ENCODE measurements around the gene PMEPA1.

Gene PMEPA1

GRCh38 chr20:57698116-57698866 is 11.5 kb downstream of the PMEPA1 start:
- H3K4me3 ChIP-seq (ENCODE audit: low read length) = no peak overlapping the region
- TF ChIP-seq ZNF274 (IDR thresholded peaks at IDR 0.05; ENCODE audit: low read depth, low read length) = no peak

GRCh38 chr20:57697543-57697942 is 12.3 kb downstream of the PMEPA1 start:
- TF ChIP-seq ZNF274 (IDR thresholded peaks at IDR 0.05; ENCODE audit: low read depth, low read length) = no peak
- H3K4me3 ChIP-seq (ENCODE audit: low read length) = no peak overlapping the region

- no peak for TF ChIP-seq ZNF274 (IDR thresholded peaks at IDR 0.05; ENCODE audit: low read depth, low read length)
- no peak overlapping the region for H3K4me3 ChIP-seq (ENCODE audit: low read length)
Measured at GRCh38 chr20:57696401-57696961, 13.3 kb downstream of the PMEPA1 start.

- no peak overlapping the region for H3K4me3 ChIP-seq (ENCODE audit: low read length)
- TF ChIP-seq ZNF274 (IDR thresholded peaks at IDR 0.05; ENCODE audit: low read depth, low read length) = no peak
Measured at GRCh38 chr20:57695940-57696339, 13.9 kb downstream of the PMEPA1 start.

- no peak overlapping the region for H3K4me3 ChIP-seq (ENCODE audit: low read length)
- TF ChIP-seq ZNF274 (IDR thresholded peaks at IDR 0.05; ENCODE audit: low read depth, low read length) = no peak
Measured at GRCh38 chr20:57695012-57695411, 14.8 kb downstream of the PMEPA1 start.

GRCh38 chr20:57694481-57694880 is 15.3 kb downstream of the PMEPA1 start:
- H3K4me3 ChIP-seq (ENCODE audit: low read length) = no peak overlapping the region
- TF ChIP-seq ZNF274 (IDR thresholded peaks at IDR 0.05; ENCODE audit: low read depth, low read length) = no peak

GRCh38 chr20:57693670-57694329 is 16.0 kb downstream of the PMEPA1 start:
- TF ChIP-seq ZNF274 (IDR thresholded peaks at IDR 0.05; ENCODE audit: low read depth, low read length) = no peak
- H3K4me3 ChIP-seq (ENCODE audit: low read length) = no peak overlapping the region

GRCh38 chr20:57693002-57693582 is 16.7 kb downstream of the PMEPA1 start:
- no peak for TF ChIP-seq ZNF274 (IDR thresholded peaks at IDR 0.05; ENCODE audit: low read depth, low read length)
- H3K4me3 ChIP-seq (ENCODE audit: low read length) = no peak overlapping the region

GRCh38 chr20:57692393-57692792 is 17.4 kb downstream of the PMEPA1 start:
- H3K4me3 ChIP-seq (ENCODE audit: low read length) = no peak overlapping the region
- TF ChIP-seq ZNF274 (IDR thresholded peaks at IDR 0.05; ENCODE audit: low read depth, low read length) = no peak

- no peak overlapping the region for H3K4me3 ChIP-seq (ENCODE audit: low read length)
- no peak for TF ChIP-seq ZNF274 (IDR thresholded peaks at IDR 0.05; ENCODE audit: low read depth, low read length)
Measured at GRCh38 chr20:57691699-57692098, 18.1 kb downstream of the PMEPA1 start.

GRCh38 chr20:57690525-57690924 is 19.3 kb downstream of the PMEPA1 start:
- no peak for TF ChIP-seq ZNF274 (IDR thresholded peaks at IDR 0.05; ENCODE audit: low read depth, low read length)
- no peak overlapping the region for H3K4me3 ChIP-seq (ENCODE audit: low read length)

- H3K4me3 ChIP-seq (ENCODE audit: low read length) = no peak overlapping the region
Measured at GRCh38 chr20:57689745-57690481, 19.9 kb downstream of the PMEPA1 start.

GRCh38 chr20:57688864-57689263 is 21.0 kb downstream of the PMEPA1 start:
- no peak for TF ChIP-seq ZNF274 (IDR thresholded peaks at IDR 0.05; ENCODE audit: low read depth, low read length)
- H3K4me3 ChIP-seq (ENCODE audit: low read length) = no peak overlapping the region

More at GRCh38 chr20:57689745-57690481, 19.9 kb downstream of the PMEPA1 start:
- TF ChIP-seq ZNF274 (IDR thresholded peaks at IDR 0.05; ENCODE audit: low read depth, low read length) = no peak

- TF ChIP-seq ZNF274 (IDR thresholded peaks at IDR 0.05; ENCODE audit: low read depth, low read length) = no peak
- H3K4me3 ChIP-seq (ENCODE audit: low read length) = no peak overlapping the region
Measured at GRCh38 chr20:57688295-57688694, 21.5 kb downstream of the PMEPA1 start.
